HepG2 (cell line): ENCODE results near the gene RNASE7. TPM values are rescaled to one million over a fixed set of nuclear protein-coding genes. Genes with fewer than 3 reads are reported as not detected.

ENCODE experiments used
- ELF1 ChIP-seq: sonication (generic); formaldehyde crosslinking; IDR thresholded peaks from 2 replicates; pipeline ENCODE4 v1.4.0; 2020; ENCODE audit warnings: missing genetic modification reagents
- ESRRA ChIP-seq: sonication (generic); formaldehyde crosslinking; IDR thresholded peaks from 2 replicates; pipeline ENCODE4 v1.5.1; 2020; ENCODE audit warnings: mild to moderate bottlenecking, low read depth, missing genetic modification reagents
- KMT2B ChIP-seq: IDR thresholded peaks from 2 replicates; pipeline ENCODE4 v1.6.1; 2016; ENCODE audit warnings: missing genetic modification reagents, missing compliant biosample characterization
- MED1 ChIP-seq: sonication (generic); formaldehyde crosslinking; IDR thresholded peaks from 2 replicates; pipeline ENCODE4 v1.4.0; 2020; ENCODE audit warnings: missing genetic modification reagents
- PATZ1 ChIP-seq: sonication (generic); formaldehyde crosslinking; IDR thresholded peaks from 2 replicates; pipeline ENCODE4 v1.4.0; 2020; ENCODE audit warnings: missing genetic modification reagents
- RFXAP ChIP-seq: sonication (generic); formaldehyde crosslinking; IDR thresholded peaks from 2 replicates; pipeline ENCODE4 v1.4.0; 2020; ENCODE audit warnings: missing genetic modification reagents, borderline replicate concordance
- SRF ChIP-seq: IDR thresholded peaks from 2 replicates; pipeline ENCODE4 v1.6.1; 2011; ENCODE audit warnings: mild to moderate bottlenecking, low read depth, low read length, moderate library complexity
- TARDBP ChIP-seq: sonication (generic); formaldehyde crosslinking; IDR thresholded peaks from 2 replicates; pipeline ENCODE4 v1.8.0; 2022; ENCODE audit warnings: mild to moderate bottlenecking, missing genetic modification reagents
- TBX2 ChIP-seq: sonication (generic); formaldehyde crosslinking; IDR thresholded peaks from 2 replicates; pipeline ENCODE4 v1.5.0; 2020; ENCODE audit warnings: missing genetic modification reagents, mild to moderate bottlenecking, borderline replicate concordance
- YEATS4 ChIP-seq: sonication (generic); formaldehyde crosslinking; IDR thresholded peaks from 2 replicates; pipeline ENCODE4 v1.4.0; 2020; ENCODE audit warnings: missing genetic modification reagents, borderline replicate concordance
- ZBED4 ChIP-seq: sonication (generic); formaldehyde crosslinking; IDR thresholded peaks from 2 replicates; pipeline ENCODE4 v1.4.0; 2020; ENCODE audit warnings: missing genetic modification reagents, borderline replicate concordance
- ZFP36 ChIP-seq: fragments of 150-350 bp; IDR thresholded peaks from 2 replicates; pipeline ENCODE4 v1.6.1; 2018; ENCODE audit warnings: borderline replicate concordance, low read length, low read depth; ENCODE audit not compliant: partially characterized antibody
- ZKSCAN5 ChIP-seq: sonication (generic); formaldehyde crosslinking; IDR thresholded peaks from 2 replicates; pipeline ENCODE4 v1.5.1; 2020; ENCODE audit warnings: mild to moderate bottlenecking, missing genetic modification reagents
- ZNF253 ChIP-seq: sonication (generic); formaldehyde crosslinking; IDR thresholded peaks from 2 replicates; pipeline ENCODE4 v1.8.0; 2022; ENCODE audit warnings: mild to moderate bottlenecking, missing genetic modification reagents, borderline replicate concordance
- ZNF343 ChIP-seq: sonication (generic); formaldehyde crosslinking; IDR thresholded peaks from 2 replicates; pipeline ENCODE4 v1.4.0; 2020; ENCODE audit warnings: mild to moderate bottlenecking, missing genetic modification reagents
- ZNF350 ChIP-seq: sonication (generic); formaldehyde crosslinking; IDR thresholded peaks from 2 replicates; pipeline ENCODE4 v1.4.0; 2020; ENCODE audit warnings: mild to moderate bottlenecking, low read depth, missing genetic modification reagents, borderline replicate concordance
- polyA plus RNA-seq, 8 experiments: library from polyadenylated mRNA; depleted of rRNA in 3 of 8; stranded (reverse) in 7 of 8; unstranded in 1 of 8; fragments of >200 nt; fragmentation: Illumina TruSeq in 4 of 8; extraction: Trizol in 4 of 8; gene quantifications; 2 replicates each; pipeline versions ENCODE4 v1.2.1 to v1.2.3, GENCODE V29; 2011 to 2016; ENCODE audit warnings: low read depth in 4 of 8, missing spikeins in 1 of 8, mixed read lengths in 1 of 8; ENCODE audit not compliant: insufficient read depth in 1 of 8
- total RNA-seq, 5 experiments: library from RNA; depleted of rRNA; stranded (reverse); fragments of >200 nt; fragmentation: Illumina TruSeq; extraction: Trizol; gene quantifications; 2 replicates each; pipeline ENCODE4 v1.2.3, GENCODE V29; 2016; ENCODE audit warnings: low read depth in 1 of 5
- TF ChIP-seq, protein P1 (sequence below): sonication (generic); formaldehyde crosslinking; IDR thresholded peaks from 2 replicates; pipeline ENCODE4 v1.4.0; 2020; ENCODE audit warnings: missing genetic modification reagents
- TF ChIP-seq, protein P2 (sequence below): fragments of 450-650 bp; IDR thresholded peaks from 2 replicates; pipeline ENCODE4 v1.6.1; 2016

Gene RNASE7
- total and polyA plus RNA-seq, 2 of the 13 experiments (the other 11 are each of a cell fraction or from before 2014, with no cell fraction given): 0.04 TPM; not detected in 1

DNA sequence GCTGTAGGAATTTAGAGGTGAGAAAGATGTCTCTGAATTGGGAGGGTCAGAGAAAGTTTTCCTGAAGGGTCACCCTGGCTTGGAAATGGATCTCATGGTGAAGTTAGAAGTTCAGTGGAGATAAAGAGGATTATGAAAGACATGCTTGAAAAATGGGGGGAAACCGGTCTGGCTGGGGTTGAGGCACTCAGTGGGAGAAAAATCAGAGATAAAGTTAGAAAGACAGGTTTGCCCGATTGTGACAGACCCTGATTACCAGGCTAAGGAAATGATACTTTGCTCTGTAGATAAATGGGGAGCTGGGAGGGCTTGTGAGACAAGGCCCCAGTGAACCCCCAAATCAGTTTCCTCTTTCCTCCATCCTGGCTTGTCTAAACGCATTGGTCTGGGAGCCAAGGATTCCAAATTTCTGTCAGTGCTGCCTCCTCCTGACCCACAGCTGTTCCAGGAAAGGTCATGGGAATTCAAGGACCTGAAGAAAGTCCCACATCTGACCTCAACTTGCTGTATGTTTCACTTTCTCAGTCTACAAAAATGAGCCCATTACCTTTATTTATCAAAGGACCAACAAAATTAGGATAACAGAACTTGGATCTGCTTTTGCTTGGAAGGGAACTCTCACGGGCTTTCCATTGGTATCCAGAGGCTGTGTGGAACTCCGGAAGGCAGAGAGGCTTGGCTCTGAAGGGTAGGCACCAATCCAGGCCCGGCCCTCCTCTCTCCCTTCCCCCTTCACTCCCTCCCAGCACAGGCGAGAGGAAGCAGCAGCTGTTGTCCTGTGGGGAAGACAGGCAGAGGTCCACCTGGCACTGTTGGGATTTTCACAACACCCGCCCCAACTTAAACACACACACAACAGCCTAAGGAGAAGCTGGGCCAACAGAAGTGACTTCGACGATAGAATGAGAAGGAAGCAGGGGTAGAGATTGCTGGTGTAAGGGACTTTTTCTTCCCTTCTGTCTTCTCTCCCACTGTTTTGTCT lies 3.4 kb upstream of the RNASE7 start (continued):
- TF ChIP-seq PATZ1: peak; percentile 76
- TF ChIP-seq ZKSCAN5 (CRISPR knock-in tag): no peak
- TF ChIP-seq ZFP36: no peak
- peak; percentile 43; the same call in 1 of the 2 replicates for TF ChIP-seq TBX2 (CRISPR knock-in tag)
- 0 out of 2 replicates have a peak, but pooled peaks have one; percentile 61 for TF ChIP-seq RFXAP (CRISPR knock-in tag)
- TF ChIP-seq MED1 (CRISPR knock-in tag): peak; percentile 72
- peak; percentile 45; the same call in 1 of the 2 replicates for TF ChIP-seq KMT2B (CRISPR knock-in tag)
- 0 out of 2 replicates have a peak, but pooled peaks have one; percentile 52 for TF ChIP-seq YEATS4 (CRISPR knock-in tag)
- no peak for TF ChIP-seq SRF
- TF ChIP-seq, protein P1, sequence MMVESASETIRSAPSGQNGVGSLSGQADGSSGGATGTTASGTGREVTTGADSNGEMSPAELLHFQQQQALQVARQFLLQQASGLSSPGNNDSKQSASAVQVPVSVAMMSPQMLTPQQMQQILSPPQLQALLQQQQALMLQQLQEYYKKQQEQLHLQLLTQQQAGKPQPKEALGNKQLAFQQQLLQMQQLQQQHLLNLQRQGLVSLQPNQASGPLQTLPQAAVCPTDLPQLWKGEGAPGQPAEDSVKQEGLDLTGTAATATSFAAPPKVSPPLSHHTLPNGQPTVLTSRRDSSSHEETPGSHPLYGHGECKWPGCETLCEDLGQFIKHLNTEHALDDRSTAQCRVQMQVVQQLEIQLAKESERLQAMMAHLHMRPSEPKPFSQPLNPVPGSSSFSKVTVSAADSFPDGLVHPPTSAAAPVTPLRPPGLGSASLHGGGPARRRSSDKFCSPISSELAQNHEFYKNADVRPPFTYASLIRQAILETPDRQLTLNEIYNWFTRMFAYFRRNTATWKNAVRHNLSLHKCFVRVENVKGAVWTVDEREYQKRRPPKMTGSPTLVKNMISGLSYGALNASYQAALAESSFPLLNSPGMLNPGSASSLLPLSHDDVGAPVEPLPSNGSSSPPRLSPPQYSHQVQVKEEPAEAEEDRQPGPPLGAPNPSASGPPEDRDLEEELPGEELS (CRISPR knock-in tag): peak; percentile 60; the same call in 1 of the 2 replicates
- TF ChIP-seq ZBED4 (CRISPR knock-in tag): no peak
- TF ChIP-seq, protein P2, sequence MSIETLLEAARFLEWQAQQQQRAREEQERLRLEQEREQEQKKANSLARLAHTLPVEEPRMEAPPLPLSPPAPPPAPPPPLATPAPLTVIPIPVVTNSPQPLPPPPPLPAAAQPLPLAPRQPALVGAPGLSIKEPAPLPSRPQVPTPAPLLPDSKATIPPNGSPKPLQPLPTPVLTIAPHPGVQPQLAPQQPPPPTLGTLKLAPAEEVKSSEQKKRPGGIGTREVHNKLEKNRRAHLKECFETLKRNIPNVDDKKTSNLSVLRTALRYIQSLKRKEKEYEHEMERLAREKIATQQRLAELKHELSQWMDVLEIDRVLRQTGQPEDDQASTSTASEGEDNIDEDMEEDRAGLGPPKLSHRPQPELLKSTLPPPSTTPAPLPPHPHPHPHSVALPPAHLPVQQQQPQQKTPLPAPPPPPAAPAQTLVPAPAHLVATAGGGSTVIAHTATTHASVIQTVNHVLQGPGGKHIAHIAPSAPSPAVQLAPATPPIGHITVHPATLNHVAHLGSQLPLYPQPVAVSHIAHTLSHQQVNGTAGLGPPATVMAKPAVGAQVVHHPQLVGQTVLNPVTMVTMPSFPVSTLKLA: no peak
- peak; percentile 52; the same call in 1 of the 2 replicates for TF ChIP-seq ELF1 (CRISPR knock-in tag)
- no peak for TF ChIP-seq ZNF253 (CRISPR knock-in tag)
- TF ChIP-seq ZNF343 (CRISPR knock-in tag): 0 out of 2 replicates have a peak, but pooled peaks have one; percentile 20
- TF ChIP-seq ESRRA (CRISPR knock-in tag): no peak
- 0 out of 2 replicates have a peak, but pooled peaks have one; percentile 50 for TF ChIP-seq TARDBP
- peak; percentile 80; the same call in 1 of the 2 replicates for TF ChIP-seq ZNF350 (CRISPR knock-in tag)
